Measurements from ENCODE around the gene PTPRA.

DNA sequence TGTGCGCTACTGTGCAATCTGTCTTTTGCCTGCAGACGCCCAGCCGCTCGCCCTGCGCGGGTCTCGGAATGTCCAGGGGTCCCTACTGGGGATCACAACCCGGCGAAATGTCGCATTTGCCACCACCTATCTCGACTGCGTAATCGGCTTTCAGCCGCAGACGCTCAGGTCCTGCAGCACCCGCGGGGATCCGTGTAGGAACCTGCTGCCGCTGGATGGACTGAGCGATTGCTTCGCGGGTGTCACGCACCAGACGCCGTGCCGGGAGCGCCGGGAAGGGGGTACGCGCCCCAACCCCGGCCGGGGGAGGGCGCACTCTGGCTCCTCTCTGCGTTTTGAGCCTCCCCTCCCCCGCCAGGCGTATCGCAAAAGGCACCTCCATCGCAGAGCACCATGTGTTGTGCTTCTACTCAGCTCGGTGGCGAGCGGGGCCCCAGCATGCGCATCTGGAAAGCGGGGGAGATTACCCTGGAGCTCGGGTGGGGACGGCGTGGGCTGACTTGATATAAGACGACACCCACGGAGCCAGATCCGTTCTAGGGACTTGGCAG lies 747 bp upstream of the PTPRA start:
- TF ChIP-seq CTCF (optimal IDR thresholded peaks at IDR 0.05 in 1 of 3, IDR thresholded peaks at IDR 0.05 in 1 of 3, conservative IDR thresholded peaks at IDR 0.05 in 1 of 3; ENCODE audit: extremely low read depth in 1 of 3, insufficient read depth in 2 of 3, low read length in 3 of 3) (peak; percentile 13 to 72 (median 57)), EZH2 (IDR thresholded peaks at IDR 0.05; ENCODE audit: low read length) (no peak)

All from keratinocyte (primary cell).